Measurements from ENCODE around the gene GNAT2.

Gene GNAT2

GRCh38 chr1:109622137-109622892 is 2.9 kb upstream of the GNAT2 start:
- peaks cover 0 to 72% (median 69%) of the 10 kb centered on the region in 5 donors for H3K4me1 ChIP-seq (ENCODE audit: control insufficient read depth in 5 of 5, insufficient read depth in 5 of 5, low read length in 5 of 5)
- H3K36me3 ChIP-seq (ENCODE audit: control insufficient read depth in 5 of 5, insufficient read depth in 5 of 5, low read length in 5 of 5), result peaks cover 0 to 16% (median 9%) of the 10 kb centered on the region in 5 donors
- peak overlapping the region in 3 of 5 donors; percentile 67 to 81 (median 81) for H3K4me3 ChIP-seq (ENCODE audit: low read depth in 1 of 5, low read length in 5 of 5)
- H3K27ac ChIP-seq (ENCODE audit: low read depth, low read length), result no peak overlapping the region
- H3K27me3 ChIP-seq (ENCODE audit: control insufficient read depth in 5 of 5, insufficient read depth in 4 of 5, low read length in 5 of 5), result no peaks in the 10 kb centered on the region
- H3K9me3 ChIP-seq (ENCODE audit: control insufficient read depth in 5 of 5, low read length in 5 of 5), result no peaks in the 10 kb centered on the region
- H3K9ac ChIP-seq (ENCODE audit: low read length in 5 of 5), result peak overlapping the region in 1 of 5 donors; percentile 38

GRCh38 chr1:109621379-109622136 is 2.1 kb upstream of the GNAT2 start:
- peak overlapping the region; percentile 67 to 81 (median 78) for H3K4me3 ChIP-seq (ENCODE audit: low read depth in 1 of 5, low read length in 5 of 5)
- no peaks in the 10 kb centered on the region for H3K27me3 ChIP-seq (ENCODE audit: control insufficient read depth in 5 of 5, insufficient read depth in 4 of 5, low read length in 5 of 5)
- peaks cover 0 to 80% (median 69%) of the 10 kb centered on the region in 5 donors for H3K4me1 ChIP-seq (ENCODE audit: control insufficient read depth in 5 of 5, insufficient read depth in 5 of 5, low read length in 5 of 5)
- peak overlapping the region in 3 of 5 donors; percentile 48 to 78 (median 71) for H3K9ac ChIP-seq (ENCODE audit: low read length in 5 of 5)
- no peaks in the 10 kb centered on the region for H3K9me3 ChIP-seq (ENCODE audit: control insufficient read depth in 5 of 5, low read length in 5 of 5)
- H3K27ac ChIP-seq (ENCODE audit: low read depth, low read length), result peak overlapping the region; percentile 41
- H3K36me3 ChIP-seq (ENCODE audit: control insufficient read depth in 5 of 5, insufficient read depth in 5 of 5, low read length in 5 of 5), result peaks cover 0 to 9% (median 1%) of the 10 kb centered on the region in 5 donors

GRCh38 chr1:109620841-109621286 is 1.4 kb upstream of the GNAT2 start:
- Histone ChIP-seq H3K36me3 (ENCODE audit: control insufficient read depth in 5 of 5, insufficient read depth in 5 of 5, low read length in 5 of 5) (peaks cover 0 to 2% (median 0%) of the 10 kb centered on the region in 5 donors), H3K27me3 (ENCODE audit: control insufficient read depth in 5 of 5, insufficient read depth in 4 of 5, low read length in 5 of 5) (no peaks in the 10 kb centered on the region), H3K27ac (ENCODE audit: low read depth, low read length) (peak overlapping the region; percentile 67), H3K9ac (ENCODE audit: low read length in 5 of 5) (peak overlapping the region in 3 of 5 donors; percentile 79 to 90 (median 88)), H3K4me1 (ENCODE audit: control insufficient read depth in 5 of 5, insufficient read depth in 5 of 5, low read length in 5 of 5) (peaks cover 0 to 83% (median 69%) of the 10 kb centered on the region in 5 donors), H3K9me3 (ENCODE audit: control insufficient read depth in 5 of 5, low read length in 5 of 5) (no peaks in the 10 kb centered on the region), H3K4me3 (ENCODE audit: low read depth in 1 of 5, low read length in 5 of 5) (peak overlapping the region; percentile 78 to 93 (median 81))

GRCh38 chr1:109620401-109620791 is 980 bp upstream of the GNAT2 start:
- Histone ChIP-seq H3K27ac (ENCODE audit: low read depth, low read length) (peak overlapping the region; percentile 67), H3K36me3 (ENCODE audit: control insufficient read depth in 5 of 5, insufficient read depth in 5 of 5, low read length in 5 of 5) (no peaks in the 10 kb centered on the region), H3K9ac (ENCODE audit: low read length in 5 of 5) (peak overlapping the region; percentile 75 to 90 (median 86)), H3K4me3 (ENCODE audit: low read depth in 1 of 5, low read length in 5 of 5) (peak overlapping the region; percentile 78 to 93 (median 81)), H3K9me3 (ENCODE audit: control insufficient read depth in 5 of 5, low read length in 5 of 5) (no peaks in the 10 kb centered on the region), H3K4me1 (ENCODE audit: control insufficient read depth in 5 of 5, insufficient read depth in 5 of 5, low read length in 5 of 5) (peaks cover 0 to 79% (median 66%) of the 10 kb centered on the region in 5 donors), H3K27me3 (ENCODE audit: control insufficient read depth in 5 of 5, insufficient read depth in 4 of 5, low read length in 5 of 5) (no peaks in the 10 kb centered on the region)

GRCh38 chr1:109618661-109619575 is 498 bp downstream of the GNAT2 start:
- Histone ChIP-seq H3K27ac (ENCODE audit: low read depth, low read length) (peak overlapping the region; percentile 67), H3K9me3 (ENCODE audit: control insufficient read depth in 5 of 5, low read length in 5 of 5) (no peaks in the 10 kb centered on the region), H3K27me3 (ENCODE audit: control insufficient read depth in 5 of 5, insufficient read depth in 4 of 5, low read length in 5 of 5) (no peaks in the 10 kb centered on the region), H3K9ac (ENCODE audit: low read length in 5 of 5) (peak overlapping the region in 3 of 5 donors; percentile 79 to 90 (median 88)), H3K4me1 (ENCODE audit: control insufficient read depth in 5 of 5, insufficient read depth in 5 of 5, low read length in 5 of 5) (peaks cover 0 to 64% (median 51%) of the 10 kb centered on the region in 5 donors), H3K36me3 (ENCODE audit: control insufficient read depth in 5 of 5, insufficient read depth in 5 of 5, low read length in 5 of 5) (no peaks in the 10 kb centered on the region), H3K4me3 (ENCODE audit: low read depth in 1 of 5, low read length in 5 of 5) (peak overlapping the region; percentile 23 to 89 (median 81))

- Histone ChIP-seq H3K4me1 (ENCODE audit: control insufficient read depth in 5 of 5, insufficient read depth in 5 of 5, low read length in 5 of 5) (peaks cover 0 to 48% (median 35%) of the 10 kb centered on the region in 5 donors), H3K27ac (ENCODE audit: low read depth, low read length) (no peak overlapping the region)
Measured at GRCh38 chr1:109617291-109617801, 2.1 kb downstream of the GNAT2 start.

GRCh38 chr1:109616391-109616790 is 3.0 kb downstream of the GNAT2 start:
- Histone ChIP-seq H3K4me3 (ENCODE audit: low read depth in 1 of 5, low read length in 5 of 5) (no peak overlapping the region), H3K4me1 (ENCODE audit: control insufficient read depth in 5 of 5, insufficient read depth in 5 of 5, low read length in 5 of 5) (peaks cover 0 to 39% (median 26%) of the 10 kb centered on the region in 5 donors), H3K9ac (ENCODE audit: low read length in 5 of 5) (peak overlapping the region in 2 of 5 donors; percentile 12 to 38), H3K9me3 (ENCODE audit: control insufficient read depth in 5 of 5, low read length in 5 of 5) (no peaks in the 10 kb centered on the region), H3K27ac (ENCODE audit: low read depth, low read length) (no peak overlapping the region), H3K36me3 (ENCODE audit: control insufficient read depth in 5 of 5, insufficient read depth in 5 of 5, low read length in 5 of 5) (no peaks in the 10 kb centered on the region), H3K27me3 (ENCODE audit: control insufficient read depth in 5 of 5, insufficient read depth in 4 of 5, low read length in 5 of 5) (no peaks in the 10 kb centered on the region)

More at GRCh38 chr1:109617291-109617801, 2.1 kb downstream of the GNAT2 start:
- no peaks in the 10 kb centered on the region for H3K27me3 ChIP-seq (ENCODE audit: control insufficient read depth in 5 of 5, insufficient read depth in 4 of 5, low read length in 5 of 5)
- no peak overlapping the region for H3K9ac ChIP-seq (ENCODE audit: low read length in 5 of 5)
- no peak overlapping the region for H3K4me3 ChIP-seq (ENCODE audit: low read depth in 1 of 5, low read length in 5 of 5)
- H3K36me3 ChIP-seq (ENCODE audit: control insufficient read depth in 5 of 5, insufficient read depth in 5 of 5, low read length in 5 of 5), result no peaks in the 10 kb centered on the region
- H3K9me3 ChIP-seq (ENCODE audit: control insufficient read depth in 5 of 5, low read length in 5 of 5), result no peaks in the 10 kb centered on the region

- Histone ChIP-seq H3K9ac (ENCODE audit: low read length in 5 of 5) (peak overlapping the region in 1 of 5 donors; percentile 12), H3K4me3 (ENCODE audit: low read depth in 1 of 5, low read length in 5 of 5) (no peak overlapping the region), H3K4me1 (ENCODE audit: control insufficient read depth in 5 of 5, insufficient read depth in 5 of 5, low read length in 5 of 5) (peaks cover 0 to 33% (median 21%) of the 10 kb centered on the region in 5 donors), H3K27ac (ENCODE audit: low read depth, low read length) (no peak overlapping the region), H3K9me3 (ENCODE audit: control insufficient read depth in 5 of 5, low read length in 5 of 5) (no peaks in the 10 kb centered on the region), H3K27me3 (ENCODE audit: control insufficient read depth in 5 of 5, insufficient read depth in 4 of 5, low read length in 5 of 5) (no peaks in the 10 kb centered on the region), H3K36me3 (ENCODE audit: control insufficient read depth in 5 of 5, insufficient read depth in 5 of 5, low read length in 5 of 5) (no peaks in the 10 kb centered on the region)
Measured at GRCh38 chr1:109615879-109616278, 3.5 kb downstream of the GNAT2 start.
